HG03039 (cell line): Measurements from ENCODE around the gene RAC2.
A peak's percentile ranks its signal among the peaks of the same experiment; 100 is the strongest.

Experiments
- ATAC-seq: cut with Tn5 transposase; IDR thresholded peaks from one replicate; pipeline ENCODE4 v1.9.1; 2021; ENCODE audit warnings: mild to moderate bottlenecking, moderate library complexity; ENCODE audit not compliant: unreplicated experiment

RAC2 gene

DNA sequence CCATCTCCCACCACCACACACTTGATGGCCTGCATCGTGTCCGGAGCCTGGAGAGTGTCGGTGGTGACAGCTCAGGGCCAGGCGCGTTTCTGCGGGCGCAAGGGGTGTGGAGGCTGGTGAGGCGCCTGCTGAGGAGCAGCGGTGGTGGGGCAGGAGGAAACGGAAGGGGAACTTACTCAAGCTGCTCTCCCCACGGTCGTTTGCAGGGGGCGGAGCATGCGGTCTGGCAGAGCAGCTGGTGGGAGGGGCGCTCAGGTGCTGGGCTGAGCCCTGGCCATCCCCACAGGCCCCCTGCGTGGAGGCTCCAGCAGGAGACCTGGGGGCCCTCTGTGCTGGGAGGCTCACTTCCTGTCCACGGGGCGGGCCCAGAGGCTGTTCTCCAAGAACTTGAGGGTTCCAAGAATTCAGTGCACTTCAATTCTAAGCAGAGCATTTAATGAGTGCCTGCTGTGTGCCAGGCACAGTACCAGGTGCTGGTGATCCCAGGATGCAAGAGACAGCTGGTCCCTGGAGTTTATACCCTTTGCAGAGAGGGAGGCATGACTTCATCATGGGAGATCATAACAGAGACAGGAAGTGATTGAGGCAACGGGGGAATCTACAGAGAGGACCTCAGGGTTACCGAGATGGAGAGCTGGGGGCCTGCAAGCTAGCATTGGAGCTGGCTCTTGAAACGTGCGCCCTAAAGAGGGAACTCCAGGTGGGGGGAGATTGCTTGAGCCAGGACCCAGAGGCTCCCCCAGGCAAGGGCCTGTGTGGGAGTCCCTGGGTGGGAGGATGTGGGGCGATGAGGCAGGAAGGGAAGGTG is at the start of gene RAC2:
TSS of gene RAC2 (minus strand) at position 156 of the 808 bp plus-strand sequence. CDS start at position 35, 121 bp downstream.
- peak; percentile 60 for ATAC-seq

DNA sequence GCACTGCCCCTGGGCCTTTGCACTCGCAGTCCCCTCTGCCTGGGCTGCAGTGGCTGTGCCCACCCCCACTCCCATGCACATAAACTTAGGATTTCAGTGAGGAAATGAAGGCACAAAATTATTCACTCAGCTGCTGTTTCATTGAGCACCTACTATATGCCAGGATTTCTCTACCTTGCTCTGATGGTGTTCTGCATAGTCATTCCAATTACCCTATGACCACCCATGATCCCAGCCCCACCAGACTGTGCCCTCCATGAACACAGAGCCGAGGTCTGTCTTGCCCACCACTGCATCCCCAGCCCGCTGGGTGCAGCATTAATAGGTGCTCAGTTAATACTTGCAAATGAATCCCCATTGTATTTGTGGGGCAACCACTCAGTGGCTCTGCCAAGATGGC is 49.1 kb upstream of the RAC2 start:
- no peak for ATAC-seq

DNA sequence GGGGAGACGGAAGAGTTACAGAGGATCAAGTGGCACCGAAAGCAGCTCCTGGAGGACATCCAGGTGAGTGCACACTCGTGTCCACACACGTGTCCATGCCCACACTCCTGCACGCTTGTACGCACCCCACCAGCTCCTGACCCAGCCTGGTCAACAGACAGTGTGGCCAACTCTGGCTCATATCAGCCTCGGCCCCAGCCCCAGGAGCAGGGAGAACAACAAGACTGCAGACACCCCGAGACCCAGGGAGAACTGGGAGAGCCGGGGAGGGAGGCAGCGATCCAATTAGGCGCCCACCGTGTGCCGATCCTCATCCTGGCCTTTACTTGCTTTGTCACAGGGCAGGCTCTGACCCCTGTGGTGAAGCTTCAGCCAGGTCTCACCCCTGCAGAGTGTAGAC is 48.6 kb upstream of the RAC2 start:
- ATAC-seq = no peak

DNA sequence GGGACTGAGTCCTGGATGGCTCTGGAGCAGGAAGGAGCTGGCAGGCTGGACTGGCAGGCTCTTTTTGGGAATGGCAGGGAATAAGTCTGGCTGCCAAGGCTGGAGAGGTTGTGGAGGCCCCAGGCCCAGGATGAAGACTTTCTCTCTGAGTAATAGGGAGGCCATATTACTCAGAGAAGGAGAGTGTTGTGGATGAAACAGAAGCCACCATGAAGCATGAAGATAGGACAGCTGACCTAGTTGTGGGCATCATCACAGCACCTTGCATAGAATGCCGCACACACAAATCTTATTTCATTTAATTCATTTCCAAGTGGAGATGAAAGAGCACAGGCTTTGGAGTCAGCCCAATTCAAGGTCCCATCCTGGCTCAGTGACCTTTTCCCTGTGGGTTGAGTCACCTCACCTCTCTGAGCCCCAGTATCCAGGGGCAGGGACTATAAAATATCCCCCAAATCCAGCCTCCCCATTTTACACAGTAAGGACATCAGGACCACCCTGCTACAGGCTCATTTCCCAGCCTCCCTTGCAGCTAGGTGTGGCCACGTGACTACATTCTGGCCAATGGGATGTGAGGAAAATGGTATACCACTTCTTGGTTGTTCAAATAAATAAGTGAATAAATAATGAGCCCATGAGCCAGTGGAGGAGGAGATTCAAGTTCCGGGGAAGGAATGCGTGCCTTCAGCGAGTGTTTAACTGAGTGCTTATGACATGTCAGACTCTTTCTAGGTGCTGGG is 47.7 kb upstream of the RAC2 start:
- no peak for ATAC-seq

DNA sequence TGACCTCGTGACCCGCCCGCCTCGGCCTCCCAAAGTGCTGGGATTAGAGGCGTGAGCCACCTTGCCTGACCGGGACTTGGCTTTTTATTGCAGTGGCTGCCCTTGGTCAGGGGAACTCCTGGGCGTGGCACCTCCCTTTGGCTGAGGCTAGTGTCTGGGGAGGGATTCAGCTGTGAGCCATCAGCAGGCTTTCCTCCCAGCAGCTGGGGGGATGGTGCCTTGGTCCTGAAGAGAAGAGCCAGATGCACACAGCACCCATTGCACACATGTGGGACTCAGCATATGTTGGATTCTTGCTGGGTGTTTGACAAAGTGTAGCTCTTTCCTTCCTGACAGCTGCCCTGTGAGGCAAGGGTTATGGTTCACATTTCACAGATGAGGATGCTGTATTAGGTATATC is 46.7 kb upstream of the RAC2 start:
- ATAC-seq = no peak

DNA sequence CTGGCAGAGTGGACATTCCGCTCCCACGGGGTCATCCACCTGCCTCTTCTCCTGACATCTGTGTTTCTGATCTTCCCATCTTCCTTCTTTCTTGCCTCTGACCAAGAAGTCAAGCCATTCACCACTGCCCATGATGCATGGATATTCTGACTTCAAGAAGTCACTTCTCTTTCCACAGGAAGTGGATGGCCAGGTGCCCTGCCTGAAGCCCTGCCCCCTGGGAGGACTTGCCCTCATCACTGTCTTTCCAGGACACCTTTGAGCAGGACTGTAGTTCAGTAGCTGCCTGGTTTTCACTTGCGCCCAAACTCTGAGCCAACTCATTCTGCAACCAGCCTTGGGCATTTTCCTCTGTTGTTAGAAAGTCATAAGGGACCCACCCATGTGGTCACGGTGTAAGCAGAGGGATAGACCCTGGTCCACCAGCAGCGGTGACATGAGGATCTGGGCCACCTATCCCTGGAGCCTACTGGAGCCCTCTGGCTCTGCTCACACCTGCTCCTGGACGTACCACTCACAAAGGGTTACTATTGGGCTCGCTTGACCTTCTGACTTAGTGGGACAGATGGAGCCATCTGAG is 45.2 kb upstream of the RAC2 start:
- ATAC-seq = no peak

DNA sequence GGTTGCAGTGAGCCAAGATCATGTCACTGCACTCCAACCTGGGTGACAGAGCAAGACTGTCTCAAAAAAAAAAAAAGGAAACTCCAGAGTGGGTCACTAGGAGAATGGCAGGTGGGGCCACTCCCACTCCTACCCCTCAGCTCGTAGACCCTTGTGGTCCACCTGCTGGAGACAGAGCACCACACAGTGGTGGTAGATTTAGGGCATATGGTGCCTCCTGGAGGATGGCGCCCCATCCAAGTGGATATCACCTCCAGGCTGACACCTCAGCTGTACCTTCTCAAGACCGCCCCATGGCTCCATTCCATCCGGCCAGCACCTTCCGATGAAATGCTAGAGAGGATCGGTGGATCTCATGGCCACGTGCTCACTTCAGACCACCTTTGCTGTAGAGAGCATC is 44.5 kb upstream of the RAC2 start:
- ATAC-seq = no peak

DNA sequence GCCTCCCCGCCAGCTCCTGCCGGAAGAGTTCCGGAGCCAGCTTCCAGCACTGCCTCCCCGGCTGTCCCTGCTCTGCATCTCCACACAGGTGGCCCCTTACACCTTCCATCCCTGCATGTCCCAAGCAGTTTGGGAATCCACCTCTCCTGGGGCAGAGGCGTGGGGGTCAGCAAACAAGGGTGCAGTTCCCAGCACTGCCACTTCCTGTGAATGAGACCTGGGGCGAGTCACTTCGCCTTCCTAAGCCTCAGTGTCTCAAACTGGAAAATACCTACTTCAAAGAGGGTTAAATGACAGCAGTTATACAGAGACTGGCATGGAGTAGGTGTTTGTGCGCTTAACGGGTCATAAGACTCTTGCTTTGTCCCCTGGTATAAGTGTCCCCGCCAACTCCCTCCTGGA is 43.5 kb upstream of the RAC2 start:
- no peak for ATAC-seq

DNA sequence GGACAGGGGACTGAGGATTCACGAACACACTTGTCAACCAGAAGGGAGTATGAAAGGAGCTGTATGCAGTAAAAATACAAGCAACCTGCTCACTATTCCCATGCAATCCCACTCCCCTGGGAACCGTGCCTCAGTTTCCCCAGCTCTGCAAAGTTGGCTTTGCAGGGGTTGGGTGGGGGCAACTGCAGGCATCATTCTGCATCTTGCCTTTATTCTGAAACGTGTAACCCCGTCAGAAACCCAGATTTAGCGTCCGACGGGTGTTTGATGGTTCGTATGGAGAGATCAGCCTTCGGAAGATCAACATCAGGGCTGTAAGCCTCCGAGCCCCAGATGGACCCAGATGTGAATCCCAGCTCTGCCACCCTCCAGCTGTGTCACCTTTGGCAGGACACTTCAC is 41.9 kb upstream of the RAC2 start:
- no peak for ATAC-seq

DNA sequence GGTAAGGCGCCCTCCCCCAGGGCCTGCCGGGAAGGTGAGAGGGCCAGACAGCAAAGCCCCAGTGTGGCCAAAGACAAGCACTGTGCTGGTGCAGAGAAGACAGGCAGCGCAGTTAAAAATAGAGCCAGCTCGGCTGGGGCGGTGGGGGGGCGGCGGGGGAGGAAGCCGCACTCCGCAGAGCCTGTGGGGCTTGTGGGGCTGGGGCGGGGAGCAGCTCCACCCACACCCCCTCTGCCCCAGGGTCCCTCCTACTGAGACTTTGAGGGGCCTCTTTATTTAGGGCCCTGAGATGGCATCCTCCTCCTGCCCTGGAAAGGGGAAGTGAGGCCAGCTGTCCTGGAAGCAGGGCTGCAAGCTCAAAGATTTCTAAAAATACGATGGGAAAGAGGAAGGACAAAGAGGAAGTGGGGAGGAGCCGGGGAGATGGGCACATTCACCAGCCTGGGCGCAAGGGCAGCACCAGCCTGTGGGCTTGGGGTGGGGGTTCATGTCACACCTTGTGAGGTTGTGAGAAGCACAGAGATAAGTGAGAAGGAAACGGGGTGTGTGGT is 40.8 kb upstream of the RAC2 start:
- ATAC-seq = no peak

DNA sequence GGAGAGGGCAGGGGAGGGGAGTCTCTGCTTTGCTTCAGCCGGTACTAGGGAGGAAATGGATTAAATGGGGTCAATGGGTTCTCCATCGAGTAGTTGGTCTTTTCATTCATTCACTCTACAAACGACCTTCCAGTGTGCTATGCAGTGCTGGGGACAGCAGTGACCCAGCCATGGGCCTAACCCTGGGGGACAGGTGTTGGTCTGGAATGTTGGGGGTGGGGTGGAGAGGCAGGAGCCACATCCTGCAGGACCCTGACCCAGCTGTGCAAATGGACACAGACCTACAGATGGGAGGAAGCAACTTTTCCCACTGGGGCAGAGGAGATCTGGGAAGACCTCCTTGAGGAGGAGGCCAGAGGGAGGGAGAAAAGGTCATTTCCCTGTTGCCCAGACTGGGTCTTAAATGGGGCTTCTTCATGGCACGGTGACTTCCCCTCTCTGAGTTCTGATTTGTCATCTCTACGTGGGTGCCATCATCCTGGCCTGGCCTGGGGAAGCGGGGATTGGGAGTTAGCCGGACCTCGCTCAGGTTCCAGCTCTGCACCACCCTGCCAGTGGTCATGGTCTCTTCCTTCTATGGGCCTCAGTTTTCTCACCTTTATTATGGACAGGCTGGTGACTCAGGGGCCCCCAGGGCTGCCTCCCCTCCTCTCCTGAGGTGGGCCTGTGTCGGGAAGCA is 40.2 kb upstream of the RAC2 start:
- no peak for ATAC-seq

DNA sequence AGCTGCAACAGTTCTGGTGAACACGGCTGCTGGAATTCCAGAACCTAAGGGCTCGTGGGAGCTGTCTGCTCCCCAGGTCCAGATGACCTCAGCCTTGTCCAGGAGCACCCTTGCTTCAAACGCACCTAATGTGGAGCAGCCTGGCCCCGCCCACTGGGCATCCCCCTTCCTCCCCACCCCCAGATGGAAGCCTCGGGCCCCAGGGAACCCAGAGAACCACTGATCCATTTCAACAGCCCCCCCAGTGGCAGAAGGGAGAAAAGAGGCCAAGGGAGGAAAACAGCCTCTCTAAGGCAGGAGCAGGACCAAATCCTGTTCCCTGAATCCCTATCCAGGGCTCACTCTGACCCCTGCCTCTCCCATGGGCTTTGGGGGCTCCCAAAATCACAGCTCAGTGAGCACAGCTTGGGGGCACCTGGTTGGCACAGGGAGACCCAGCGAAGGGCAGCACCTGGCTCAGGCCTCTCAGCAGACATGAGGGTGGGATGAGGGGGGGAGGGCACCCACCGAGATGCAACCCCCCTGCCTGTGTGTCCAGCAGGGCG is 39.4 kb upstream of the RAC2 start:
- no peak for ATAC-seq

DNA sequence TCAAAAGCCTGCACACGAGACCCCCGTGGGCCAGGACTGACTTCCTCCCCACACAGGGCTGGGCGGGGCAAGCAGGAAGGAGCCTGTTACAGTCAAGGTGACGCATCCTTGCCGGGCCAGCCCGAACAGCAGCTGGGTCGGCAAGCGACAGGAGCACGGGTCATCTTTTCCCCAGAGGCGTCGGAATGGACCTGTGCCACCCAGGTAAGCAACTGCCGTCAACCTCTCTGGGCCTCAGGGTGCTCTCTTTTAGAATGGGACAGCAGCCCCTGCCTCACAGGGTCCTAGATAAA is 38.3 kb upstream of the RAC2 start, which contains the start of gene CYTH4:
TSS of gene CYTH4 (plus strand) at position 124 of the 293 bp plus-strand sequence. CDS start at position 186, 62 bp downstream.
- no peak for ATAC-seq

DNA sequence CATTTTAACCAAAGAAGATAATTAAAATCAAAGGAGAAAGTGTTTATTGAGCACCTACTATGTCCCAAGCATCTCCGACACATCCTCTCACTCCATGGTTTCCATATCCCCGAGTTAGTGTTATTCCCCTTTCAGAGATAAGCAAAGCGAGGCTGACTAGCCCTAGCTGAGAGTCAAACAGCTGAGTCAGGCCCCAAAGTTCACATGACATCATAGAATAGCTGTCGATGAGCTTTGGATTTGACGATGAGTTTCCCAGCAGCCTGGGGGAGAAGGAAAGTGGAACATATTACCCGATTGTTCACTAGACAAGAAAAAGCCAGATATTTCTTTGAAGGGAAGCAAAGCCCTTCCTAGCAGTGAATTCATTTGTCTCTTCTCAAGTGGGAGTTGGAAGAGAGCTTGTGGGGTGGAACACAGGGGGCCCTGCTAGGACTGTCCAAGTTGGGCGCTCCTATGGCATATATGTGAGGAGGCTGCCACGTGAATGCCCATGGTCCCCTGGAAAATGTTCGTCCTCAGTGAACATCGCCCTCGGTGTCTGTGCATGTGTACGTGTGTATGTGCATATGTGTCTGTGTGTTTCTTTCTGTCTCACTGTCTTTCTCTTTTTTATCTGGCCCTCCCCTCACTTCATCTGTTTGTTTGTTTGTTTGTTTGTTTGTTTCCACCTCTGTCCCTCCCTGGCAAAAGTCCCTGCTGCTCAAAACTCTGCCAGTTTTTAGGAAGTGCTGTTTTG is 37.7 kb upstream of the RAC2 start:
- no peak for ATAC-seq

DNA sequence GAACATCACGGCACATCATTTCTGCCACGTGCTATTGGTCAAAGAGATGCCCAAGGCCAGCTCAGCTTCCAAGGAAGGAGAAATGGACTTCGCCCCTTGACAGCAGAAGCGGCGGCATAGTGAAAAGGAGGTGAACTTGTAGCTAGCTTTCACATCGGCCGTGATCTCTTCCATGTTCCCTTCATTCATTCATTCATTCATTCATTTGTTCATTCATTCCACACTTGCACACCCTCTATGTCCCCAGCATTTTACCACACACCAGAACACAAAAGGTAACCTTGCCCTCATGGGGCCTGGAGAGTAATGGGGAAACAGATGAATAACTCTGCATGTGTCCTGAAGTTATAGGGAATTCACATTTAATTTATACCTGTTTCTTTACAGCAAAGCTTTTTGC is 37.1 kb upstream of the RAC2 start:
- no peak for ATAC-seq

DNA sequence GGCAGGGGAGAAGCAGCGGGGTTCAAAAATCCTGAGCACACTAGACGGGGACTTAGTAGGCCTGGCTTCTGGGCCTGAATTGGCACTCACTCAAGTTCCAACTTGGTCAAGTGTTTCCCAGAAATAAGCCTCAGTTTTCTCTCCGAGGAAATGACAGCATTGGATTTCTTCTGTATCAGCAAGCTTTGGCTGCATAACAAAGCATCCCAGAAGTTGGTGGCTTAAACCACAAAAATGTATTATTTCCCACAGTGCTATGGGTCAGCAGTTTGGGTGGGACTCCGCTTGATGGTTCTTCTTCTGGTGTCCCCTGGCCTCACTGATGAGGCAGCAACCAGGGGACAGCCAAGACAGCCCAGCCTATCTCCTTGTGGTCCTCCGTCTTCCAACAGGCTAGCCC is 36.6 kb upstream of the RAC2 start:
- ATAC-seq = no peak

DNA sequence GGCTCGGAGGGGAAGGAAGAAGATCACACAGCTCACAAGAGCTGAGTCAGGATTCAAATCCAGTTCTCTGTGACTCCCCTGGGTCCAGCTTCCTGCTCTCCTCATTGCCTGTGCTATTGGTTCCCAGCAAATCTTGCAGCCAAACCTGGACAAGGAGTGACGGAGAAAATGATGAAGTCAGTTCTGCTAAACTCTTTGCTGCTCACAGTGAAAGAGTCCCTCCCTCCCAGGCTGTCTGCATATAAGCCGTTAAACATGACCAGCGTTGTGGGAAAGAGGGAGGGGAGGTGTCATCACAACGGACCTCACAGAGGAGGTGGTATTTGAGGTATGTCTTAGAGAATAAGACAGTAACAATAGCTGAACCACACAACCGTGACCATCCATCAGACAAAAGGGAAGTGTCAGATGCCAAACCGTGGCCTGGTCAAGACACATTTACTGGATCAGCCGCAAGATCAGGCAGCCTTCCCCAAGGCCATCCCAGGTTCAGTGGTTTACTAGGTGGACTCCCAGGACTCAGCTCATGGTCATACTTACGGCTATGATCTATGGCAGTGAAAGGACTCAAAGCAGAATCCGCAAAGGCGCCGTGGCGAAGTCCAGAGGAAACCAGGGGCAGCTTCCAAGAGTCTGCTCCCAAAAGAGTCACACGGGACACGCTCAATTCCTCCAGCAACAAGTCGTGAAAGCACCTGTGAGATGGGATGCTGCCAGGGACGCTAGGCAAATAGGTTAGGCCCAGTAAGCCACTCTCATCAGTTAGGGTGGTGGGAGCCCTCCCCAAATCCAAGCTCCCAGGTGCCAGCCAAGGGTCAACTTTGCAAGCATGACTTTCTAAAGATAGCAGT is 35.5 kb upstream of the RAC2 start:
- ATAC-seq = no peak

DNA sequence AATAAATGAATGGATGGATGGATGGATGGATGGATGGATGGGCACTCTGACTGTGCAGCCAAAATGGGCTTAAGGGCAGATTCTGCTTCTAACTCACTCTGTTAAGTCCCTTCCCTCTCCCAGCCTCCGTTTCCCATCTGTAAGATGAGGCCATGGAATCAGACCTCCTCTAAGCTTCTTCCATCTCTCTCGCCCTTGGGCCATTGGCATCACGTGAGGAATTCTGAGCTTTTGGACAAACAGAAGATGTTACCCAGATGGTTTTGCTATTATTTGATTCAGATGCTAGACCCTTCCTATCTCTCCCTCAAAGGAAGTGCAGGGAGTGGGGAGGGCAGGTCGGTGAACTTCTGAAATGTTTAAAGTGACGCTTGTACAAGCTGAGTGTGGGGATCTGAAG is 34.2 kb upstream of the RAC2 start:
- ATAC-seq = no peak

DNA sequence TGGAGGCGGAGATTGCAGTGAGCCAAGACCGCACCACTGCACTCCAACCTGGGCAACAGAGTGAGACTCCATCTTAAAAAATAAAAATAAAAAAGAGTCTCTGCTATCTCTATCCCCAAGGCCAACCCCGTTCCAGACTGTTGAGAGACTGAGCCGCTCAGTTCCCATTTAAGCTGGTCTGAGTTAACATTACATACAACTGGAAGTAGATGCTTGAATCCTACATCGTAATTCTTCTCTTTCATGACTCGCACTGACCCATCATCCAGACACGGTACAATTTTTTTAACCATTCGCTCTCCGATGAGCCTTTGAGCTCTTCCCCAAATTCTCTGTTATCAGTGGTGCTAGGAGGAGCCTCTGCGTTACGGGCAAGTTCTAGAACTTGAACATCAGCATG is 33.3 kb upstream of the RAC2 start:
- ATAC-seq = no peak
